ENCODE results near the gene ANKDD1A. TPM values are rescaled to one million over a fixed set of nuclear protein-coding genes. Genes with fewer than 3 reads are reported as not detected.

The ANKDD1A gene
- total RNA-seq, 1 experiment from 2014 or later: 2.3 TPM

DNA sequence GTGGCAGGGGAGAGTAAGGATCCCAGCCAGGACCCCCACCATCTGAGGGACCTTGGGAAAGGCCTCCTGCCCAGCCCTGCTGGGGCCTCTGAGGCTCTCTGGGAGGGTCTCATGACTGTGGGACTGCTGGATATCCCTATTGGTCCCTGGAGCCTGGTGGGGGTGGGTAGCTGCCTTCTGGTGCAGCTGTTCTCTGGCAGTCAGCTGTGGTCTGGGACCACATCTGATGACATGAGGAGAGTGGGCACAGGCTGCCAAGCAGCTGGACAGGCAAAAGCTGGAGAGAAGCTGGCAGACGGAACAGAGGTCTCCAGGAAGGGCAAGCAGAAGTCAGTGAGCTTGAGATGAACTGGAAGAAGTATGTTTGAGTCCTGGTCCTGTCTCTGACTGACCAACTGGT, 47.6 kb upstream of the ANKDD1A start:
- Histone ChIP-seq H3K36me3 (ENCODE audit: insufficient read depth, low read length, poor library complexity, severe bottlenecking) (peaks cover 7% of the 10 kb centered on the region), H3K27me3 (replicated peaks; ENCODE audit: insufficient read depth, low read depth, low read length, poor library complexity) (no peaks in the 10 kb centered on the region), H3K9me3 (ENCODE audit: low read depth, low read length, poor library complexity, severe bottlenecking) (no peaks in the 10 kb centered on the region), H3K27ac (ENCODE audit: low read depth, low read length, poor library complexity, severe bottlenecking) (no peak overlapping the region), H3K4me1 (ENCODE audit: insufficient read depth, low read length, poor library complexity, severe bottlenecking) (no peaks in the 10 kb centered on the region), H3K4me3 (ENCODE audit: low read depth, low read length, poor library complexity, severe bottlenecking) (no peak overlapping the region)
- POLR2A ChIA-PET (ENCODE audit: low non-redundant PET): no interaction called here
- CTCF ChIA-PET: no interaction called here
- intact Hi-C loops (cut with micrococcal nuclease; ENCODE audit: unreplicated experiment): no loop called here
- no TSS peak for BruUV-seq (replicated peaks)
- no peak for TF ChIP-seq EZH2 (IDR thresholded peaks at IDR 0.05; ENCODE audit: borderline replicate concordance, low read depth, low read length, poor library complexity, severe bottlenecking)
- TF ChIP-seq, protein P1, sequence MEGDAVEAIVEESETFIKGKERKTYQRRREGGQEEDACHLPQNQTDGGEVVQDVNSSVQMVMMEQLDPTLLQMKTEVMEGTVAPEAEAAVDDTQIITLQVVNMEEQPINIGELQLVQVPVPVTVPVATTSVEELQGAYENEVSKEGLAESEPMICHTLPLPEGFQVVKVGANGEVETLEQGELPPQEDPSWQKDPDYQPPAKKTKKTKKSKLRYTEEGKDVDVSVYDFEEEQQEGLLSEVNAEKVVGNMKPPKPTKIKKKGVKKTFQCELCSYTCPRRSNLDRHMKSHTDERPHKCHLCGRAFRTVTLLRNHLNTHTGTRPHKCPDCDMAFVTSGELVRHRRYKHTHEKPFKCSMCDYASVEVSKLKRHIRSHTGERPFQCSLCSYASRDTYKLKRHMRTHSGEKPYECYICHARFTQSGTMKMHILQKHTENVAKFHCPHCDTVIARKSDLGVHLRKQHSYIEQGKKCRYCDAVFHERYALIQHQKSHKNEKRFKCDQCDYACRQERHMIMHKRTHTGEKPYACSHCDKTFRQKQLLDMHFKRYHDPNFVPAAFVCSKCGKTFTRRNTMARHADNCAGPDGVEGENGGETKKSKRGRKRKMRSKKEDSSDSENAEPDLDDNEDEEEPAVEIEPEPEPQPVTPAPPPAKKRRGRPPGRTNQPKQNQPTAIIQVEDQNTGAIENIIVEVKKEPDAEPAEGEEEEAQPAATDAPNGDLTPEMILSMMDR (conservative IDR thresholded peaks at IDR 0.05; ENCODE audit: low read depth, low read length): no peak
- DNase-seq (ENCODE audit: low spot score): no peak

DNA sequence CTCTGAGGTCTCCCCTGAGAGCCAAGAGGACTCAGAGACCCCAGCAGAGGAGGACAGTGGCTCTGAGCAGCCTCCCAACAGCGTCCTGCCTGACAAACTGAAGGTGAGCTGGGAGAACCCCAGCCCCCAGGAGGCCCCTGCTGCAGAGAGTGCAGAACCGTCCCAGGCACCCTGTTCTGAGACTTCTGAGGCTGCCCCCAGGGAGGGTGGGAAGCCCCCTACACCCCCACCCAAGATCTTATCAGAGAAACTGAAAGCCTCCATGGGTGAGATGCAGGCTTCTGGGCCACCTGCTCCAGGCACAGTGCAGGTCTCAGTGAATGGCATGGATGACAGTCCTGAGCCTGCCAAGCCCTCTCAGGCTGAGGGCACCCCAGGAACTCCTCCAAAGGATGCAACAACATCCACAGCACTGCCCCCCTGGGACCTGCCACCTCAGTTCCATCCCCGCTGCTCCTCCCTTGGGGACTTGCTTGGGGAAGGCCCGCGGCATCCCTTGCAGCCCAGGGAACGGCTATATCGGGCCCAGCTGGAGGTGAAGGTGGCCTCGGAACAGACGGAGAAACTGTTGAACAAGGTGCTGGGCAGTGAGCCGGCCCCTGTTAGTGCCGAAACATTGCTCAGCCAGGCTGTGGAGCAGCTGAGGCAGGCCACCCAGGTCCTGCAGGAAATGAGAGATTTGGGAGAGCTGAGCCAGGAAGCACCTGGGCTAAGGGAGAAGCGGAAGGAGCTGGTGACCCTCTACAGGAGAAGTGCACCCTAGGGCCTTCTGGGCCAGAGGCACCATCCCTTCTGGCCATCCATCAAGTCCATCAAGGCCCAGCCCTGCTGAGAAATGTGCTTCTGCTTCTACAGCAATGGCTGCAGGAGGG, 46.3 kb upstream of the ANKDD1A start:
- BruUV-seq (replicated peaks): no TSS peak
- no peak overlapping the region for H3K27ac ChIP-seq (ENCODE audit: low read depth, low read length, poor library complexity, severe bottlenecking)

DNA sequence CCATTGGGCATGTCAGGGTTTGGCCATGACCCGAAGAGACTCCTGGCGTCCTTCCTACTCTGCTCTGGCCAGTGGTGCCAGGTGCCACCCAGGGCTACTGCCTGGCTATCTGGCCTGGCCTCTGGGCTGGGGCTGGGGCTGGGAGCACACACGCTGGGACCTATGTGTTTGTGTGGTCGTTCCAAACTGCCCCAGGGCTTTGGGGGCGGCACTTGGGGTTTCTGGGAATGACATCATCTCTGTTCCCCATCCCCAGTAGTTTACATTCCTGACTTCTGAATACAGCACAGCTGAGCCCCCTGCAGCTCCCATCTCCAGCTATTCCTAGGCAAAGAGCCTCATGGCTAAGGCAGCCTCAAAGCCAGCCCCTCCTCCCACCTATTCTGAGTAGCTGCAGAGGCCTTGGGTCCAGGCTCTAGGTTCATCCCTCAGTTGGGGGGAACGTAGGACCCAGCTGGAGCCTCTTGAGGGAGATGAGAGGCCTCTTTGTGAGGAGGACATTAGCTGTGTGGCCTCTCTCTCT, 45.6 kb upstream of the ANKDD1A start:
- H3K27me3 ChIP-seq (replicated peaks; ENCODE audit: insufficient read depth, low read depth, low read length, poor library complexity): no peaks in the 10 kb centered on the region
- DNase-seq (ENCODE audit: low spot score): peak; percentile 31
- intact Hi-C loops (cut with micrococcal nuclease; ENCODE audit: unreplicated experiment): no loop called here
- no peaks in the 10 kb centered on the region for H3K4me1 ChIP-seq (ENCODE audit: insufficient read depth, low read length, poor library complexity, severe bottlenecking)
- H3K9me3 ChIP-seq (ENCODE audit: low read depth, low read length, poor library complexity, severe bottlenecking): no peaks in the 10 kb centered on the region
- no peaks in the 10 kb centered on the region for H3K36me3 ChIP-seq (ENCODE audit: insufficient read depth, low read length, poor library complexity, severe bottlenecking)
- no TSS peak for BruUV-seq (replicated peaks)
- no peak overlapping the region for H3K27ac ChIP-seq (ENCODE audit: low read depth, low read length, poor library complexity, severe bottlenecking)
- no peak overlapping the region for H3K4me3 ChIP-seq (ENCODE audit: low read depth, low read length, poor library complexity, severe bottlenecking)
- ChIA-PET CTCF (interaction anchor here (0.5 kb wide), 2 partner anchors 1131 to 1298 kb away, joined by 3 to 15 read pairs; no protein-coding TSS in a partner anchor), POLR2A (ENCODE audit: low non-redundant PET) (no interaction called here)
- TF ChIP-seq, protein P1 (conservative IDR thresholded peaks at IDR 0.05; ENCODE audit: low read depth, low read length): no peak
- TF ChIP-seq EZH2 (IDR thresholded peaks at IDR 0.05; ENCODE audit: borderline replicate concordance, low read depth, low read length, poor library complexity, severe bottlenecking): no peak

More for the DNA sequence above, 46.3 kb upstream of the ANKDD1A start:
- TF ChIP-seq EZH2 (IDR thresholded peaks at IDR 0.05; ENCODE audit: borderline replicate concordance, low read depth, low read length, poor library complexity, severe bottlenecking): no peak
- TF ChIP-seq, protein P1 (conservative IDR thresholded peaks at IDR 0.05; ENCODE audit: low read depth, low read length): no peak
- Histone ChIP-seq H3K9me3 (ENCODE audit: low read depth, low read length, poor library complexity, severe bottlenecking) (no peaks in the 10 kb centered on the region), H3K36me3 (ENCODE audit: insufficient read depth, low read length, poor library complexity, severe bottlenecking) (peaks cover 3% of the 10 kb centered on the region), H3K4me1 (ENCODE audit: insufficient read depth, low read length, poor library complexity, severe bottlenecking) (no peaks in the 10 kb centered on the region), H3K27me3 (replicated peaks; ENCODE audit: insufficient read depth, low read depth, low read length, poor library complexity) (no peaks in the 10 kb centered on the region), H3K4me3 (ENCODE audit: low read depth, low read length, poor library complexity, severe bottlenecking) (no peak overlapping the region)
- no peak for DNase-seq (ENCODE audit: low spot score)
- intact Hi-C loops (cut with micrococcal nuclease; ENCODE audit: unreplicated experiment): no loop called here
- ChIA-PET POLR2A (ENCODE audit: low non-redundant PET) (no interaction called here), CTCF (interaction anchor here (0.5 kb wide), 1 partner anchor 1297 kb away, joined by 15 read pairs; no protein-coding TSS in a partner anchor)
